Measurements from ENCODE around the gene RUNX3.

GRCh38 chr1:24972221-24972914 is 42.3 kb upstream of the RUNX3 start:
- TF ChIP-seq EZH2 (IDR thresholded peaks at IDR 0.05): no peak
- no peak for TF ChIP-seq POLR2AphosphoS5 (IDR thresholded peaks at IDR 0.05; ENCODE audit: borderline replicate concordance, low read depth, low read length)
- no peak for TF ChIP-seq FOXP2 (optimal IDR thresholded peaks at IDR 0.05; ENCODE audit: control extremely low read depth, extremely low read length, insufficient read depth)
